CD4-positive, alpha-beta memory T cell (primary cell): ENCODE measurements around the gene FYB2. TPM values are rescaled to one million over a fixed set of nuclear protein-coding genes. Genes with fewer than 3 reads are reported as not detected.

Source experiments
- CTCF ChIA-PET: fragments of 350-600 bp; sonication (Branson Sonifier 250); formaldehyde crosslinking; loops from one replicate; lab custom pipeline; 2021; ENCODE audit warnings: inconsistent platforms; ENCODE audit not compliant: partially characterized antibody; lab: Charles Lee
- POLR2A ChIA-PET: fragments of 350-600 bp; sonication (Branson Sonifier 250); formaldehyde crosslinking; loops from one replicate; lab custom pipeline; 2021; ENCODE audit not compliant: partially characterized antibody; lab: Charles Lee
- DNase-seq, 5 donors: peaks; one replicate each; pipeline versions ENCODE4 v3.0.0 to v3.0.0-alpha.2; 2020 to 2022; ENCODE audit warnings: mixed read lengths in 1 of 5
- H3K27ac ChIP-seq: one replicate; pipeline ENCODE4 v1.7.0; 2013; ENCODE audit warnings: low read depth, low read length
- H3K27me3 ChIP-seq: 2 replicates; pipeline ENCODE4 v1.7.0; 2013; ENCODE audit warnings: mild to moderate bottlenecking, low read length, moderate library complexity; ENCODE audit not compliant: insufficient read depth
- H3K36me3 ChIP-seq: 2 replicates; pipeline ENCODE4 v1.7.0; 2013; ENCODE audit warnings: mild to moderate bottlenecking, low read length, moderate library complexity; ENCODE audit not compliant: insufficient read depth
- H3K4me1 ChIP-seq: 2 replicates; pipeline ENCODE4 v1.7.0; 2013; ENCODE audit warnings: mild to moderate bottlenecking, low read length, moderate library complexity; ENCODE audit not compliant: insufficient read depth
- H3K4me3 ChIP-seq, 2 donors: one replicate each; pipeline ENCODE4 v1.7.0; 2013; ENCODE audit warnings: low read length in 2 of 2, mild to moderate bottlenecking in 1 of 2
- H3K9me3 ChIP-seq, 2 donors: one replicate each; pipeline ENCODE4 v1.7.0; 2013; ENCODE audit warnings: low read length in 2 of 2, control low read depth in 1 of 2; ENCODE audit not compliant: control insufficient read depth in 1 of 2
- H3K27ac Mint-ChIP-seq, 7 donors: one replicate each; pipeline ENCODE4 v1.8.0; 2020 to 2021; ENCODE audit warnings: mixed read lengths in 7 of 7, mild to moderate bottlenecking in 6 of 7, inconsistent platforms in 3 of 7, moderate library complexity in 3 of 7
- H3K27me3 Mint-ChIP-seq, 2 donors: one replicate each; pipeline ENCODE4 v1.8.0; 2020 to 2021; ENCODE audit warnings: mixed read lengths in 2 of 2
- H3K36me3 Mint-ChIP-seq, 2 donors: one replicate each; pipeline ENCODE4 v1.8.0; 2020 to 2021; ENCODE audit warnings: mixed read lengths in 2 of 2, inconsistent platforms in 1 of 2, mild to moderate bottlenecking in 1 of 2
- H3K4me1 Mint-ChIP-seq, 4 donors: one replicate each; pipeline ENCODE4 v1.8.0; 2020 to 2021; ENCODE audit warnings: mixed read lengths in 4 of 4, mild to moderate bottlenecking in 1 of 4
- H3K4me3 Mint-ChIP-seq, 8 donors: one replicate each; pipeline ENCODE4 v1.8.0; 2020 to 2021; ENCODE audit warnings: mixed read lengths in 8 of 8, mild to moderate bottlenecking in 7 of 8, moderate library complexity in 6 of 8, inconsistent platforms in 3 of 8
- H3K9me3 Mint-ChIP-seq, 8 donors: one replicate each; pipeline ENCODE4 v1.8.0; 2020 to 2021; ENCODE audit warnings: mixed read lengths in 8 of 8, mild to moderate bottlenecking in 5 of 8, inconsistent platforms in 3 of 8, moderate library complexity in 1 of 8
- intact Hi-C: fragments of 100-400 bp; cut with micrococcal nuclease; formaldehyde crosslinking; loops from one replicate; pipeline ENCODE4 v1.15.1; 2023
- polyA plus RNA-seq, 2 donors: library from polyadenylated mRNA; unstranded; fragments of 300-500 nt; fragmentation: Illumina TruSeq; gene quantifications; one replicate each; pipeline ENCODE4 v1.2.3, GENCODE V29; 2021
- total RNA-seq, 2 experiments: library from RNA; stranded (reverse); gene quantifications; one replicate each; pipeline ENCODE4 v1.2.3, GENCODE V29; 2021

Gene FYB2
- total and polyA plus RNA-seq, 4 experiments from 2014 or later = not detected

GRCh38 chr1:56758794-56759193, 60.4 kb downstream of the FYB2 start:
- H3K4me1 ChIP-seq = no peaks in the 10 kb centered on the region
- Mint-ChIP-seq H3K36me3 (no peaks in the 10 kb centered on the region), H3K27ac (no peak overlapping the region), H3K4me1 (no peaks in the 10 kb centered on the region), H3K4me3 (no peak overlapping the region), H3K9me3 (no peaks in the 10 kb centered on the region), H3K27me3 (peaks cover 7 to 9% of the 10 kb centered on the region in 2 donors)
- no peak overlapping the region for H3K27ac ChIP-seq
- no peaks in the 10 kb centered on the region for H3K27me3 ChIP-seq
- no peak for DNase-seq
- ChIA-PET POLR2A (no interaction called here), CTCF (no interaction called here)
- intact Hi-C loops = no loop called here
- no peaks in the 10 kb centered on the region for H3K9me3 ChIP-seq
- no peak overlapping the region for H3K4me3 ChIP-seq
- H3K36me3 ChIP-seq = no peaks in the 10 kb centered on the region

DNA sequence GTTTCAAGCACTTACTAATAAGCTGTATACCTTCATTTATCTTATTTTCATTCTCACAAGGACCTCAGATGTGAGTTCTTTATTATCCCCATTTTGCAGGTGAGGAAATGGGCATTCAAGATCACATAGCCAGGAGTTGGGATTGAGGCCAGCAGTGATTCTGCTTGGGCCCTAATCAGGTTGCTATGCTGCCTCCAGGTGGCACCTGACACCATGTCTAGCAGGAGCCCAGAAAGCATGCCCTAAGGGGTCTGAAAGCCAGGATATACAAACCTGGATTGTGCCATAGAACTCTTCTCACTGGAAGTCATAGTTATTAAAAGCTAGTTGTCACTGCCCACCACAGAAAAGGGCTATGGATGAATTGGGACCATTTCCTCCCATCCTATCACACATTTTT, 61.1 kb downstream of the FYB2 start:
- CTCF ChIA-PET = no interaction called here
- Histone ChIP-seq H3K9me3 (no peaks in the 10 kb centered on the region), H3K4me1 (no peaks in the 10 kb centered on the region), H3K27ac (no peak overlapping the region), H3K36me3 (no peaks in the 10 kb centered on the region), H3K27me3 (no peaks in the 10 kb centered on the region), H3K4me3 (no peak overlapping the region)
- peaks cover 7 to 9% of the 10 kb centered on the region in 2 donors for H3K27me3 Mint-ChIP-seq
- no peak overlapping the region for H3K4me3 Mint-ChIP-seq
- H3K27ac Mint-ChIP-seq = no peak overlapping the region
- H3K9me3 Mint-ChIP-seq = no peaks in the 10 kb centered on the region
- H3K4me1 Mint-ChIP-seq = no peaks in the 10 kb centered on the region
- no peaks in the 10 kb centered on the region for H3K36me3 Mint-ChIP-seq
- DNase-seq = no peak
- intact Hi-C loops = no loop called here
- POLR2A ChIA-PET = no interaction called here

DNA sequence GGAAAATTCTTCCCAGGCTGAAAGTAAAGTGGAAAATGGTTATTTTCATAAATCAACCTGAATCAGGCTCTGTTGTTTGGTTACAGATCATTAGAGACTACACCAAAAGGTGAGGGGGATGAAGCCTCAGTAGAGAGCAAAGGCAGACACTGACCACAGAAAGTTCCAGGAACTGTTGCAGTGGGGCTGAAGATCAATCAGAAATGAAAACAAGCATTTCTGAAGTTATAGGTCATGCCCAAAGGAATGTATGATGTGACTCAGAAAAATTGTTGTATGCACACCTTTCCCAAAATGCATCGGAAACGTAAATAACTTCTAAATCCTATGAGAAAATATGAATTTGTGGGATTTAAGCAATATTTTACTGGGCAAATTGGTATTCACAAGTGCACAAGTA, 63.3 kb downstream of the FYB2 start:
- no peaks in the 10 kb centered on the region for H3K9me3 ChIP-seq
- Mint-ChIP-seq H3K4me1 (no peaks in the 10 kb centered on the region), H3K4me3 (no peak overlapping the region), H3K27me3 (peaks cover 7 to 14% of the 10 kb centered on the region in 2 donors), H3K36me3 (no peaks in the 10 kb centered on the region), H3K9me3 (no peaks in the 10 kb centered on the region), H3K27ac (no peak overlapping the region)
- ChIA-PET POLR2A (no interaction called here), CTCF (no interaction called here)
- no peak overlapping the region for H3K27ac ChIP-seq
- H3K4me3 ChIP-seq = no peak overlapping the region
- no peaks in the 10 kb centered on the region for H3K4me1 ChIP-seq
- DNase-seq = no peak
- intact Hi-C loops = no loop called here
- H3K27me3 ChIP-seq = no peaks in the 10 kb centered on the region
- H3K36me3 ChIP-seq = no peaks in the 10 kb centered on the region

DNA sequence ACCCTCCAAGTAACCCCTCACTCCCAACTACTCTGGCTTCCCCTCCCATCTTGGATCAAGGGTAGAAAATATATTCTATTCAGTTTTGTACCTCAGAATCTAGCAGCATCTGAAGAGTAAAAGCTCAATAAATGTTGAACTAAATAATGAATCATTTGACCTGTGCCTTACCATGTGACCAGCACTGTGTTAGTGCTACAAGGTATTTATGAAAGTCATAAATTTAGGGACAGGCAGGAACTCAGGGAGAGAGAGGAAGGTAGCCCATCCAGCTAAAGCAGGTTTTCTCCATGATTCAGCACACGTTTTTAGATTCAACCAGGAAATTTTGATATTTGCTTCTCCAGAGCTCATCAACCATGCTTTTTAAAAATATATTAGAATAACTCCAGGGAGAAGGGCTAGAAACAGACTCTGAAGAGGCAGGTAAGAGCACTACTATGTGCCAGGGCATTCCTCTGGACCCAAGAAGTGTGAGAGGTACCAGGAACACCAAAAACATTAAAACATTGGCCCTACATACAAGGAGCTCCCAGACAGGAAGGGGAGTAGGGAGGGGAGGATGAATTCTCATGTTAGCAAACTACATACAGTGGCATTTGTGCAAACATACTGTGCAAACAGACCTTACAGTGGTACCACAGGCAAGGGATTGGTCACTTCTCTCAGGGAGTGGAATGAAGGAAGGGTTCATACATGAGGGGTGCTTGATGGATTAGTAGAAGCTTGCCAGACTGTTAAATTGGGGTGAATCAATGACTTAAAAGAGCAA, 64.3 kb downstream of the FYB2 start:
- Histone ChIP-seq H3K27me3 (no peaks in the 10 kb centered on the region), H3K9me3 (no peaks in the 10 kb centered on the region), H3K4me1 (no peaks in the 10 kb centered on the region), H3K4me3 (no peak overlapping the region), H3K36me3 (no peaks in the 10 kb centered on the region), H3K27ac (no peak overlapping the region)
- Mint-ChIP-seq H3K36me3 (no peaks in the 10 kb centered on the region), H3K9me3 (no peaks in the 10 kb centered on the region), H3K4me3 (no peak overlapping the region), H3K4me1 (no peaks in the 10 kb centered on the region), H3K27me3 (peaks cover 7 to 14% of the 10 kb centered on the region in 2 donors), H3K27ac (no peak overlapping the region)
- DNase-seq = no peak
- ChIA-PET CTCF (no interaction called here), POLR2A (no interaction called here)
- intact Hi-C loops = no loop called here

GRCh38 chr1:56745231-56745630, 74.0 kb downstream of the FYB2 start:
- CTCF ChIA-PET = no interaction called here
- POLR2A ChIA-PET = no interaction called here
- H3K4me3 Mint-ChIP-seq = no peak overlapping the region

DNA sequence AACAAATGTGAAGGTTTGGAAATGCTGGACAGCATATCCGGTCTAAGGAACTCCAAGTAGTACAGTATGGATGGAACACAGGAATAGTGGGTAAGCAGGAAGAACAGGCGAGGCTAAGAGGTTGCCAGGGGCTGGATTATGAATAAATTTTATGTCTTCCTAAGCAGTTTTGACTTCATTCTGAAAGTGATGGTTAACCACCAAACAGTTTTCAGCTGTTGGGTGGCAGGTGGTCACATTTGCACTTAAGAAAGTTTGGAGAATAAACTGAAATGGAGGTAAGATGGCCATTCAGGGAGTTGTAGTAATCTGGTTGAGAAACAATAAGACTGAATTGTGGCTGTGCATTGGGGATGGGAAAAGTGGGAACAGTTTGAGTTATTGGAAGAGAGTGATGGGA, 90.2 kb downstream of the FYB2 start:
- CTCF ChIA-PET = no interaction called here
- no peaks in the 10 kb centered on the region for H3K4me1 Mint-ChIP-seq
- POLR2A ChIA-PET = no interaction called here
- intact Hi-C loops = no loop called here
- no peak for DNase-seq
- Histone ChIP-seq H3K9me3 (no peaks in the 10 kb centered on the region), H3K4me3 (no peak overlapping the region), H3K27ac (no peak overlapping the region), H3K4me1 (no peaks in the 10 kb centered on the region), H3K36me3 (no peaks in the 10 kb centered on the region), H3K27me3 (no peaks in the 10 kb centered on the region)
- H3K9me3 Mint-ChIP-seq = peaks cover 0 to 5% (median 1%) of the 10 kb centered on the region in 8 donors
- H3K27ac Mint-ChIP-seq = no peak overlapping the region
- peaks cover 5 to 10% of the 10 kb centered on the region in 2 donors for H3K27me3 Mint-ChIP-seq
- no peak overlapping the region for H3K4me3 Mint-ChIP-seq
- no peaks in the 10 kb centered on the region for H3K36me3 Mint-ChIP-seq

More at GRCh38 chr1:56745231-56745630, 74.0 kb downstream of the FYB2 start:
- H3K27ac ChIP-seq = no peak overlapping the region
- H3K27me3 ChIP-seq = no peaks in the 10 kb centered on the region
- Mint-ChIP-seq H3K27ac (no peak overlapping the region), H3K36me3 (no peaks in the 10 kb centered on the region), H3K4me1 (no peaks in the 10 kb centered on the region), H3K9me3 (peaks cover 0 to 8% (median under 1%) of the 10 kb centered on the region in 8 donors), H3K27me3 (peaks cover 1 to 3% of the 10 kb centered on the region in 2 donors)
- intact Hi-C loops = no loop called here
- H3K4me3 ChIP-seq = no peak overlapping the region
- no peaks in the 10 kb centered on the region for H3K36me3 ChIP-seq
- H3K4me1 ChIP-seq = no peaks in the 10 kb centered on the region
- DNase-seq = no peak
- H3K9me3 ChIP-seq = no peaks in the 10 kb centered on the region

GRCh38 chr1:56726706-56727105, 92.5 kb downstream of the FYB2 start:
- no peaks in the 10 kb centered on the region for H3K4me1 ChIP-seq
- intact Hi-C loops = no loop called here
- Mint-ChIP-seq H3K4me3 (no peak overlapping the region), H3K27ac (no peak overlapping the region), H3K36me3 (no peaks in the 10 kb centered on the region), H3K9me3 (peaks cover 0 to 4% (median 1%) of the 10 kb centered on the region in 8 donors), H3K27me3 (peaks cover 3 to 12% of the 10 kb centered on the region in 2 donors), H3K4me1 (no peaks in the 10 kb centered on the region)
- no peaks in the 10 kb centered on the region for H3K36me3 ChIP-seq
- H3K27ac ChIP-seq = no peak overlapping the region
- ChIA-PET POLR2A (no interaction called here), CTCF (no interaction called here)
- no peaks in the 10 kb centered on the region for H3K9me3 ChIP-seq
- H3K4me3 ChIP-seq = no peak overlapping the region
- DNase-seq = no peak
- no peaks in the 10 kb centered on the region for H3K27me3 ChIP-seq
